ENCODE results near the gene PDGFC.

Gene PDGFC

GRCh38 chr4:156906325-156906724 lies 65.3 kb downstream of the PDGFC start:
- Histone ChIP-seq H3K79me2 (ENCODE audit: low read length) (no peaks in the 10 kb centered on the region), H4K20me1 (ENCODE audit: insufficient read depth, low read length) (no peaks in the 10 kb centered on the region), H3K9me2 (replicated peaks; ENCODE audit: insufficient read depth, low read length) (no peaks in the 10 kb centered on the region), H3K4me2 (ENCODE audit: low read depth, low read length) (no peak overlapping the region), H3K27ac (ENCODE audit: low read length) (no peak overlapping the region), H3K9me3 (replicated peaks; ENCODE audit: insufficient read depth, low read length) (no peaks in the 10 kb centered on the region), H3K4me1 (ENCODE audit: low read length) (no peaks in the 10 kb centered on the region), H2AFZ (ENCODE audit: low read length) (no peak overlapping the region), H3K36me3 (replicated peaks; ENCODE audit: insufficient read depth, low read length) (no peaks in the 10 kb centered on the region), H3F3A (ENCODE audit: insufficient read depth, low read length) (no peaks in the 10 kb centered on the region), H3K27me3 (replicated peaks; ENCODE audit: insufficient read depth, low read length) (no peaks in the 10 kb centered on the region), H3K9ac (ENCODE audit: low read length) (no peak overlapping the region), H3K4me3 (ENCODE audit: low read length) (no peak overlapping the region)
- DNase-seq: no peak
- TF ChIP-seq EZH2phosphoT487 (IDR thresholded peaks at IDR 0.05; ENCODE audit: low read length) (no peak), CTCF (IDR thresholded peaks at IDR 0.05; ENCODE audit: low read length) (no peak), EZH2 (optimal IDR thresholded peaks at IDR 0.05; ENCODE audit: low read depth, low read length) (no peak)

- Histone ChIP-seq H3K4me1 (ENCODE audit: low read length) (no peaks in the 10 kb centered on the region), H3K4me2 (ENCODE audit: low read depth, low read length) (no peak overlapping the region), H4K20me1 (ENCODE audit: insufficient read depth, low read length) (no peaks in the 10 kb centered on the region), H3F3A (ENCODE audit: insufficient read depth, low read length) (no peaks in the 10 kb centered on the region), H3K27me3 (replicated peaks; ENCODE audit: insufficient read depth, low read length) (no peaks in the 10 kb centered on the region), H3K27ac (ENCODE audit: low read length) (no peak overlapping the region), H3K9me3 (replicated peaks; ENCODE audit: insufficient read depth, low read length) (no peaks in the 10 kb centered on the region), H2AFZ (ENCODE audit: low read length) (no peak overlapping the region), H3K9me2 (replicated peaks; ENCODE audit: insufficient read depth, low read length) (no peaks in the 10 kb centered on the region), H3K4me3 (ENCODE audit: low read length) (no peak overlapping the region), H3K79me2 (ENCODE audit: low read length) (no peaks in the 10 kb centered on the region), H3K9ac (ENCODE audit: low read length) (no peak overlapping the region), H3K36me3 (replicated peaks; ENCODE audit: insufficient read depth, low read length) (no peaks in the 10 kb centered on the region)
- TF ChIP-seq EZH2phosphoT487 (IDR thresholded peaks at IDR 0.05; ENCODE audit: low read length) (no peak), EZH2 (optimal IDR thresholded peaks at IDR 0.05; ENCODE audit: low read depth, low read length) (no peak), CTCF (IDR thresholded peaks at IDR 0.05; ENCODE audit: low read length) (no peak)
- DNase-seq: no peak
Observed at GRCh38 chr4:156901871-156902270, 69.7 kb downstream of the PDGFC start.

GRCh38 chr4:156898373-156899117 lies 73.1 kb downstream of the PDGFC start:
- TF ChIP-seq CTCF (IDR thresholded peaks at IDR 0.05; ENCODE audit: low read length) (no peak), EZH2 (optimal IDR thresholded peaks at IDR 0.05; ENCODE audit: low read depth, low read length) (no peak), EZH2phosphoT487 (IDR thresholded peaks at IDR 0.05; ENCODE audit: low read length) (no peak)
- H3K36me3 ChIP-seq (replicated peaks; ENCODE audit: insufficient read depth, low read length): no peaks in the 10 kb centered on the region
- no peak overlapping the region for H3K4me3 ChIP-seq (ENCODE audit: low read length)
- H2AFZ ChIP-seq (ENCODE audit: low read length): no peak overlapping the region
- H3K4me2 ChIP-seq (ENCODE audit: low read depth, low read length): no peak overlapping the region
- H3K27ac ChIP-seq (ENCODE audit: low read length): no peak overlapping the region
- no peak overlapping the region for H3K9ac ChIP-seq (ENCODE audit: low read length)
- no peak for DNase-seq
- H3F3A ChIP-seq (ENCODE audit: insufficient read depth, low read length): no peaks in the 10 kb centered on the region
- H4K20me1 ChIP-seq (ENCODE audit: insufficient read depth, low read length): no peaks in the 10 kb centered on the region
- no peaks in the 10 kb centered on the region for H3K79me2 ChIP-seq (ENCODE audit: low read length)
- no peaks in the 10 kb centered on the region for H3K27me3 ChIP-seq (replicated peaks; ENCODE audit: insufficient read depth, low read length)
- H3K9me3 ChIP-seq (replicated peaks; ENCODE audit: insufficient read depth, low read length): no peaks in the 10 kb centered on the region
- no peaks in the 10 kb centered on the region for H3K4me1 ChIP-seq (ENCODE audit: low read length)
- H3K9me2 ChIP-seq (replicated peaks; ENCODE audit: insufficient read depth, low read length): no peaks in the 10 kb centered on the region

All from MM.1S (cell line).